NOMO-1 (cell line): Measurements from ENCODE around the gene EIPR1.

ENCODE experiments used
- DNase-seq, 2 experiments: peaks; one replicate each; lab custom pipeline; 2025; ENCODE audit not compliant: unreplicated experiment in 2 of 2; lab: John Stamatoyannopoulos, UW

EIPR1 gene

DNA sequence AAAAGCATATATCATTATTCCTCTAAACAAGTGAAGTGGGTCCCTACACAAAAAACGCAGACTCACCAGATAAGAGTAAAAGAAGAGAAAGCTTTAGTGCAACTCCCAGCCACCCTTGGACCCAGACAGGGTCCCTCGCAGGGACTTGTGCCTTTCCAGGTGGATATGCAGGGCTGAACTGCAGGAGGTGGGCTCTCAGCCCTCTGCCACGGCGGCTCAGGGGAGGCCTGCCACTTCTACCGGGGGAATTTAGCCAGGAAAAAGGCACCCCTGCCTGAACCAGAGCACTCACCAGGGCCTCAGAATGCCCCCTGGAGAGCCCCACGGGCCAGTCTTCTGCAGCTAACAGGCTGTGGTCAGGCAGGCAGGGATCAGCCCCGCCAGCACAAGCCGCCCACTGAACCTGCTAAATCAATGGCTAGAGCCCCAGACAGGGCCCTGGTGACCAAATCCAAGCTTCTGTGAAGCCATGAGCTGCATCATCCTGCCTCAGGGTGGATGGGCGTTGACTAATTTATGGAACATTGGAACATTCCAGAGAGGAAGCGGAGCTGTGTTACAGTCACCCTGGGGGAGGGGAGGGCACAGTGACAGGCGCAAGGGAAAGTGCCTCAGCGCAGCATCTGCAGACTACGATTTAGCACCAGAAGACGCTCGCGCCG lies 209.3 kb downstream of the EIPR1 start:
- DNase-seq: no peak

DNA sequence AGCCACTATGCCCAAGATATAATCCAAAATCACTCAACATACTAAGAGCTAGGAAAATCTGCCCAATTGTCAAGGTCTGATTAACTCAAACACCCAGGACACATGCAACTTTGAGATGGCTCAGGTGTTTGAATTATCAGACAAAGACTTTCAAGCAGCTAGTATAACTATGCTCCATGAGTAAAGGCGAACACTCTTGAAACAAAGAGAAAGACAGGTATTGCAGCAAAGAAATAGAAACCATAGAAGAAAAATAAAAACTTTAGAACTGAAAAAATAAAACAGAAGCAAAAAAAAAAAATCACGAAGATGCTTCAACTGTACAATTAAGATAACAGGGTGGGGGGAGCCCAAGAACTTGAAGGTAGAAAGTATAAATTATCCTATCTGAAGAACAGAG lies 214.2 kb downstream of the EIPR1 start:
- no peak for DNase-seq

DNA sequence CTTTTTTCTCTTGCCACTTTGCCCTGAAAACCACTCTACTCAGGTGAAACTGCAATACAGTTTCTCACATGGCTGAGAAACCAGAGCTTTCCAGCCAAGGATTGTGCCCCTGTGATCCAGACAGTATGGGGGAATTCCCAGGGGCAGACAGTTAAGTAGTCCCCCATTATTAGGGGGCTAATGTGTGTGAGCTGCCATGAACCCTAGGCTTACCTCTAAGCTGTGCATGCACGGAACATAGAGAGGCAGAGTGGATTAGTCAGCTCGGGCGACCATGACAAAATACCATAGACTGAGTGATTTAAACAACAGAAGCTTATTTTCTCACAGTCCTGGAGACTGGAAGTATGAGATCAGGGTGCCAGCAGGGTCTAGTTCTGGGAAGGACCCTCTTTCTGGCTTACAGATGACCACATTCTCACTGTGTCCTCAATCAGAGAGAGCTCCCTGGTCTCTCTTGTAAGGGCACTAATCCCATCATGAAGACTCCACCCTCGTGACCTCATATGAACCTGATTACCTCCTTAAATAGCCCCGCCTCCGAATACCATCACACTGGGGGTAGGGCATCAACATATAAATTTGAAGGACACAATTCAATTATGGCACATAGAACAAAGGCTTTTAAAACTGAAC lies 215.1 kb downstream of the EIPR1 start:
- DNase-seq: no peak

DNA sequence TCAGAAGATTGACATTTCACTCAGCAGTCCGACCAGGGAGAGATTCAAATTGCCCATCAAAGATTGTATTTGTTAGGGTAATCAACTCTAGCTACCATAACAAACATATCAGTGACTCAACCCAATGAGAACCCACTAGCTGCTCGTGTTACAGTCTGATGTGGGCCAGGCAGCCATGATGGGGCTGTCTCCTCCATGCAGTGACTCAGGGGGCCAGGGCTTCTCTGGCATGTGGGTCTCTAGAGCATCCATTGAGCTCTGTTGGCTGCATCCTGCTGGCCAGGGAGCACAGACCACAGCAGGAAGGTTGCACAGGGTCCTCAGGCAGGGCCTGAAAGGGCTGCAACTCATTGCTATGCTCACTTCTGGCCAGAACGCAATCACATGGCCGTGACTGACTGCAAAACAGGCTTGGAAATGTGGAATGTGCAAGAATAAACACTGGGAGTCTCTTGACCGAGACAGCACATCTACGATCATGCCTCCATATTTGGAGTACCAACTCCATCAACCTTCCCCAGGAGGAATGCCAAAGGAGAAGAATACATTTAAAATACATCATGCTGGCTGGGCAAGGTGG lies 216.8 kb downstream of the EIPR1 start:
- no peak for DNase-seq

DNA sequence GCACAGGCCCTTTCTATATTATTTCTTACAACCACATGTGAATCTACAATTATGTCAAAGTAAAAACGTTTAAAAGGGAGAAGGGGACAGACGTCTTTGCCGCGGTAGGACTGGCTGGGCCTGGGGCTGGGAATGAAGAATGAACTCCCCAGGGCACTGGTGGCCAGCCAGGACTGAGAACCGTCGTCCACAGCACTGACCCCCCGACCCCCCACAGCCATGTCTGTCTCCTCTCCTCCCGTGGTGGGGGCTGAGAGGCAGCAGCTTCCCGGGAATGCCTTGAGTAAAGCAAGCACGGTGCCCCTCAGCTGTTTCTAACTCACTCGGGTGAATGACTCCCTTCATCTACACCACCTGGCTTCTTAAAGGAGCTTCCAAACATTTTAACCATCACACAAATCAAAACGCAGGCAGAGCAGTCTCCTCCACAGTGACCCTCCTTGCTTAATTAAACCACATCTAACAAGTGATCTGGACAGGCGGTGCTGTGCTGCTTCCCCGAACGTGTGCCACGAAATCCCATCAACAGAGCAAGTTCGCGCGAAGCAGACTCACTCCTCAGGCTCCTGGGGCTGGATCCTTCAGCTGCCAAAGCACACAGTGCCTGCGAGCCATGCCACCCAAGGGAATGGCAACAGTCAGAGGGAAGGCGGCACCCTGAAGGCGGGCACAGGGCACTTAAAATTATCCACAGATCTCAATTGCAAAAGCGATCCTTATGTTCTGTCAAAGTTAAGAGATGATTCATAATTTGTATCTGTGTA lies 217.7 kb downstream of the EIPR1 start:
- no peak for DNase-seq

DNA sequence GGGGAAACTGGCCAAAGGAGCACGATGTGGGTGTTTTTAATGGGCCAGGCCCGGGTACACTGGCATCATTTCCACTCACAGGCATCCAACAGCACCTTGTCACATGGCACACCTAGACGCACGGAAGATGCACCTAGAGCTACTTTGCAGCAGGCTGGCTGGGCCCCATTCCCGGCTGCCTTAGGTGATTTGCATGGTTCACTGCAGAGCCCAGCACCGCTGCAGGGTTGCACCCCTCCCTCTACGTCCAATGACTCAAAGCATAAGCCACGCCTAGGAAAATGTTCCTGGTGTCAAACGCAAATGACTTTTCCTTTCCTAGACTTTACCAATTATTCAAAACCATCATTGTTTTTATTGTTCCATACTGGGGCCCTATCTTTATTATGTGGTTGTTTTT lies 222.9 kb downstream of the EIPR1 start:
- no peak for DNase-seq

DNA sequence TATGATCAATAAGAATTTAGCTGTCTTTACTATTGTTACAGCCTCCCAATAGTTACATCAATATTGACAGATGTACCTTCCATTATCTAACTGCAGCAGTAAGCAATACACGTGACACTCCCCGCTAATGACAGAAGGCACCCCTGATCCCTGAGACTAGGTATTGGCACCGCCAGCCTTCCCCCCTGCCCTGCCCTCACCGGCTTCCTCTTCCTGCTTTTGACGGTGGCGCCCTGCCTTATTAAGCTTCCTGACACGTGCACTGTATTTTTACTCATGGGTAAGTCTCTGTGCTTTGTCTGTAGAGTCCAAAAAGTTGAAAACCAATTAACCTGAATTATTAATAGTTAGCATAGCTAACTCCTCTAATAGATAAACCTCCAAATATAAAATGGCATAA lies 223.5 kb downstream of the EIPR1 start:
- no peak for DNase-seq

DNA sequence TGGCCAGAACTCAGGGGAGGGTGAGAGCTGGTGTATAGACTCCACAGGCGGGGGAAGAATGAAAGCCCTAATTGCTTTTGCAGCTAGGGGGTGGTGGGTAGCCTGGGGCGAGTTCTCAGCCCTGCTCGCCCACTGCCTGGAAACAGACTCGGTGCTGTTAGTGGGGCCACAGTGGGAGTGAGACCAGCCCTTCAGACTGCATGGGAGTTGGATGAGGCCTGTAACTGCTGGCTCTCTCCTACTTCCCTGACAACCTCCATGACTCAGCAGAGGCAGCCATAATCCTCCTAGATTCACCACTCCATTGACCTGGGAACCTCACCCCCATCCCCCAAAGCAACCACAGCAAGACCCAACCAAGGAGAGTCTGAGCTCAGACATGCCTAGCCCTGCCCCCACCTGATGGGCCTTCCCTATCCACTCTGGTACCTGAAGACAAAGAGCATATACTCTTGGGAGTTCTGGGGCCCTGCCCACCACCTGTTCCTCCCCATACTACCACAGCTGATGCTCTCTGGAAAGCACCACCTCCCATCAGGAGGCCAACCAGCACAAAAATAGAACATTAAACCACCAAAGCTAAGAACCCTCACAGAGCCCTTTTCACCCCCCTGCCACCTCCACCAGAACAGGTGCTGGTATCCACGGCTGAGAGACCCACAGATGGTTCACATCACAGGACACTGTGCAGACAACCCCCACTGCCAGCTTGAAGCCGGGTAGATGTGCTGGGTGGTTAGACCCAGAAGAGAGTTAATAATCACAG lies 226.3 kb downstream of the EIPR1 start:
- no peak for DNase-seq

DNA sequence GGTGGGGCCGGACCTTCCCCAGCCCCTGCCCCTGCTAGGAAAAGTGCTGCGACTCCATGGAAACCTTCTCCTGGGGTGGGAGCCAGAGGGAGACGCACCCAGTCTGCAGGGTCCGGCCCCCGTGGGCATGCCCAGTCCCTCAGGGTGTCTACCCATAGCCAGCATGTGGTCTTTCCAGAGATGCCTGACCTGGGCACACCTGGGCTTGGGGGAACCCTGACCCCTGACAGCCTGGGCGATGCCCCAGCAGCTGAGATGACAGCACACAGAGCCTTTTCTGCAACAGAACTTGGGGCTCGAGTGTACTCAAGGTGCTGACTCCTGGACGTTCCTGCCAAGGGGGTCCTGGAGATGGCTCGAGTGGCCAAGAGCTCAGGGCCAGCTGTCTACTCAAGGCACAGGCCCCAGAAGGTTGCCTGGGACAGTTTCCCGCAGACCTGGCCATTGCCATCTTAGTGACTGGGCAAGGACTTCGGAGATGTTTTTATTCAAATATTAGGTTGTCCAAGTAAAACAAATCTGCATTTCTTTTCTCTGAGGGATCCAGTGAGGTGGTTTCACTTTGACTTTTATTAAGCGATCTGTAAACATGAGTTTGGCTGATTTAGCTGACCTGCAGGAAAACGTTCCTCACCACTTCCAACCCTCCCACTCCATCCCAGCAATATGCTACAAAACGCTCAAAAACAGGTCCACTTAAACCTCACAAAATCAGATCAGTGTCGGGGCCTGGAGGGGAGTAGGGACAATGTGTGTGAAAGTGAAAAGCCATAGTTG lies 228.0 kb downstream of the EIPR1 start:
- DNase-seq: no peak

DNA sequence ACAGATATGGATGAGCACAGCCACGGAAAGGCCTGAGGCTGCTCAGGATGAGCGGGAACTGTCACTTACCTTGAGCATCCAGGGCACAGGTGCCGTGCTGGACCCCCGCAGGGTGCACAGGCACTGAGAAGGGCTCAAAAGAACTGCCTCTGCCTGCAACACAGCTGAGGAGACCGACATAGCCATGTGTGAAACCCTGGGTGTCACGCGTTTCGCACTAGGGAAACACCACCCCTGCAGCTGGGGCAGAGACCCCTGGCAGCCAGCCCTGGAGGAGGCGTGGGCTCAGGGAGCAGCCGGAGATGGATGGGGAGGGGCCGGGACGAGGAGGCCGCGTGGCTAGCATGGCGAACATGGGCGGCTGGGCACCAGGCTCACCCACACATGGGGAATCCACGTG lies 228.9 kb downstream of the EIPR1 start:
- DNase-seq: no peak

DNA sequence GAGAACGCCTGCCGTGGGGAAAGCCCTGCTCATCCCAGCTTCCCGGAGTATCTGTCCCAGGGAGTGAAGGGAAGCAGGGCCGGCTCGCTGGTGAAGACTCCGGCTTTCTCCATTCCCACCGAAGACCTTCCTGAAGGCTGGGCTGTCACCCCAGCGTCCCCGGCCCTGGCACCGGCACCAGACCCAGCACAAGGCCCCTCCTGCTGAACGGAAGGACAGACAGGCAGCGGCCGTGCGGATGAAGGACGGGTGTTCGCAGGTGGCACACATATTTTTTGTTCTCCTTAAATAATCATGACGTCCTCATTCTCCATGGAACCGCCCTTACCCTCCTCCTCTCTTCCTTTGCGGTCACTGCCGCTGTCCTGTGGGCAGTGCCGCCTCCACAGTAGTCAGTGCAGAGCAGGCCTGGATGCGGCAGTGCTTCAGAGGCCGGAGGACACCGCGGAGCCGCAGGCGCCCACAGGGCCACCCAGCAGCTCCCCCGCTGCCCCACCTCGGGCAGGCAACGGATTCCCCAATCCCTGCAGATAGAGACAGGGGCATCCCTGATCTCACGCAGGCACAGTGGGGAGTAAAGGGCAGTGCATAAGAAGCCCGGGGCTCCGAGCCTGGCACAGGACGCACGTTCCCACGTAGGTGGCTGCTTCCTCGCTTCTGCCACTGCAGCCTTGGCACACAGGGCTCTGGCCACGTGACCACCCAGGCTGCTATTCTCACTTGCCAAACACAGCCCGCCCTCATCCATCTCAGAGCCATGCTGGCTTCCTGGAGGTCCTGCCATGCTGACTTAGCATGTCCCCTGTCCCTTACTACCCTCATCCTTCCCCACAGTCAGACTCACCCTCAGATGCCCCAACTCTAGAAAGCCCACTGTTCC lies 229.7 kb downstream of the EIPR1 start:
- DNase-seq: no peak

DNA sequence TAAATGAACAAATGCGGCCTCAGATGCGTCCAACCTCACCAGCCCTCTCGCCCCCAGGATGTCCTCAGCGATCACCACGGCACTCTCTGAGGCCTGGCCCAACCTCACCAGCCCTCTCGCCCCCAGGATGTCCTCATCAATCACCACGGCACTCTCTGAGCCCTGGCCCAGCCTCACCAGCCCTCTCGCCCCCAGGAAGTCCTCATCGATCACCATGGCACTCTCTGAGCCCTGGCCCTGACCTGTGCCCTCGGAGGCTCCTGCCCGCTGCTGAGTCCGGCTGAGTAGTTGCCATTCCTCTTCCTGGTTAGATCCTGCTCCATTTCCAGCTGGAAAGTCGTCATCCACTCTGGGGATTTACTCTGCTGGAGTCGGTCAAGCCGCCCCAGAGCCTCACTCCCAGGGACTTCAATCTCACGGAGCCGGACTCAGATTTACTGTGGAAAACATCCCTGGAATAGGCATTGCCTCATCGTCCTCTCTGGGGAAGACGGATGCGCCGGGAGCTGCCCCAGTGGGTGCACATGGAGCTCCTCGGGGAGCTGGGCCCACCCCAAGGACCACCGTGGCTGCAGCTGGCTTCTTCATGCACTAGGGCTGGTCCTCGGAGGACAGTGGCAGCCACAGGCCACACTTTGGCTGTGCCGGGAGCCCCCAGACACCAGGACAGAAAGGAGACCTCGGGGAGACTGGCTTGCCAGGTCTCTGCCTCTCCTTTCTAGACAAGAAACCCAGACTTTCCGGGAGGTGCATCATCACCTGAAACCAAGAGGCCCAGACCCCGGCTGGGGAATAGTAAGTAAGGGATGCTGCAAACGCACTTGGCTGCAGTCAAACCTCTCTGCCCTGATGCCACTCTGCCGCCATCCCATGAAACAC lies 230.6 kb downstream of the EIPR1 start:
- no peak for DNase-seq

DNA sequence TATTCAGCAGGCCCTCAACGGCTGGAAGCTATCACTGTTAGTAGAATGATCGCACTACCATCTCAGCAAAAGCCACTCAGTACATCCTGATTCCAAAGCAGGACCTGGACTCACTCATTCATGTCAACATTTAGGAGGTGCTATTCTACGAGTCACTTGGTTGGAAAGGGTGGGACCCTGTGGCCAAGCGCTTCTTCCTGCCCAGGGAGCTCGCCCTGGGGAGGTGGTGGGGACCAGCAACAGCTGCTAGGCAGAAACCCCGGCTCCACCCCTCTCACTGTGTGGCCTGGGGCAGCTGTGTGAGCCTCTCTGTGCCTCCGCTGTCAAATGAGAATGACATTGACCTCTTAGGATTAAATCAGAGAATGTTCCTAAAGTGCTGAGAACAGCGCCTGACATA lies 231.4 kb downstream of the EIPR1 start:
- DNase-seq: no peak

DNA sequence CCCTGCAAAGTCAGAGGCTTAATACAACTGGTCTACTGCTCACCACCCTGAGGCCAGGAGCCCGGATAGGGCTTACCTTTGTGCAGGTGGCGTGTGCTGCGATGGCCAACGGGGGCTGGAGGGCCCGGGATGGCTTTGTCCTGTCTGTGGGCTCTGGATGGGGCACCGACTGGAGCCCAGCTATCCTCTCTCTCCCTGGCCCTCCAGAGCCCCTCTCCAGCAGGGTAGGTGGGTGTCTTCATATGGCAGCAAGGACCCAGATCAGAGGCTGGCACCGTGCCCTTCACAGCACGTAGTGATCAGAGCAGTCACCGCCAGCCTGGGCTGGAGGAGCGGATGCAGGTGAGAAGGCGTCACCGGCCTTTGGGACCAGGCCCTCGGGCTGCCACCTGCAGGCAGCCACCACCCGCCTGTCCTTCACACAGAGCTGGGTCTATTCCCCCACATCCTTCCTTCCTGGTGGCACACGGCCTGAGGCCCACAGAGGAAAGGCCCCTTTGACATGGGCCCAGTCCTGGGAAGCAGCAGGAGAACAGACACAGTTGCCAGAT lies 232.1 kb downstream of the EIPR1 start:
- DNase-seq: no peak

DNA sequence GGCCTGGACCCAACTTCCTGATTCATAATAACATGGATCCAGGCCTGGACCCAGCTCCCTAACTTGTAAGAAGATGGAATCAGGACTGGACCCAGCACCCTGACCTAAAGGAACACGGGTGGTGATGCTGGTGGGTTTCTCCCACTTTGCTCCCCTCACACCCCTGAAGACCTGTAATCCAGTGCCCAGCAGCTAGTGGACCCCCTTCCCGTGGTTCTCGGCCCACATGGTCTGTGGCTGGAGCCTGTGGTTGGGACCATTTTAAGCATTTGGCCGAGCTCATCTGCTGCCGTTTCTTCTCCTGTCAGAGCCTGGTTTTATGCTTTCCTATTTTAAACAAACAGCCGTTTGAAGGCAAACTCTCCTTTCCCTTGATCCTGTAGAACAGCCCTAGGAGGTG lies 232.8 kb downstream of the EIPR1 start:
- DNase-seq: no peak

DNA sequence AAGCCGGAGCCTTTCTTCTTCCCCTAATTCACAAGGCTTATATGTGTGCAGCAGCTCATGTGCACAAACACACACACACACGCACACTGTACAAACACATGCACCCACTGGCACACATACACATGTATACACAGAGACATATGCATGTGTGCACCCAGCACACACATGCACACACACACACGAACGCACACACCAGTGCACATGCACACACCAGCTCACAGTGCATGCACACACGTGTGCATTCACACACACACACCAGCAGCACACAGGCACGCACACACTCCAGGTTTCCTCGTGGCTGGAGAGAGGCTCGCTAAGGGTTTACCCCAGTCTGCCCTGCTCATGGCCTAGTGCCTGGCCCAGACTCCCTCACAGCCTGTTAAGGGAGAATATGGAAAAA lies 234.0 kb downstream of the EIPR1 start:
- no peak for DNase-seq

DNA sequence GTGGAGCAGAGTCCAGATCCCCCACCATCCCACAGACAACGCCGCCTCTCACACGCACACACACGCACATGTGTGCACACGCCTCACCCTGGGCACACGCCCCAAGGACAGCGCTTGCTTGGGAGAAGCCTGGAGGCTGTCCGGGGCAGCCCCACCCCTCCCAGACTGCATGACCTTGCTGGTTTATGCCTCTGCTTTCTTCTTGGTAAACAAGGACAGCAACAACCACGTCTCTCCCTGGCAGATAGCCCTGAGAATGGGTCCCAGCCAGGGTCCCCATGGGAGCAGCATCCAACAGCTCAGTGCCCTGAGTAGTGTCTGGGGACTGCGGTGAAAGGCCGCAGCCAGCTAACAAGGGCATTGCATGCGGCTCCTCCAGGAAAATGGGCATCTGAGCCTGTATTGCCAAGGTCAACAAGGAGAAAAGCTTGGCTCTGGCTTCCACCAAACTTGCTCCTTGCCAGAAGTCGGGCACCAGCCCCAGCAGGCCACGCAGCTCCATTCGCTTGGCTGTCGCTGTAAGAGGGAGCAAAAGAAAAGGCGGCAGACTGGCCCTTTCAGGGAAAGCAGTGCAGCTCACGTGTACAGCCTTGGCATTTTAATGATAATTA lies 234.6 kb downstream of the EIPR1 start:
- DNase-seq: no peak

DNA sequence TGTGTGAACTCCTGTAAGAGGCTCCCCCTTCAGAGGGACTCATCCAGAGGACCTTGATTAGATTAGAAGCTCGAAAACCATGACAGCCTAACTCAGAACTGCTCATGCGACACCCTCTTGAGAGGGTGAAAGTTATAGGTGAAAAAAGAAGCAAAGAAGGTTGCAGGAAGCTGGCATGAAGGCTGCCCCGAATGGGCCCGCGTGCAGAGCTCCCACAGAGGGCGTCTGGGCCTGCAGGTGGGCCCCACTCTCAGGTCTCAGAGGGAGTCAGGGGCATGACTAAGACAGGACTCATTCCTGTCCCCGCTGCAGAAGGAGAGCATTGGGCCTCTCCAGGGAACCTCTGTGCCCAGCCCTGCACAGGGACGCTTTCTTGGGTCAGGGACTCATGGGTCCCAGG lies 235.4 kb downstream of the EIPR1 start:
- DNase-seq: no peak
